OCI-LY7 (cell line): ENCODE data around the gene FBXO2. TPM values are rescaled to one million over a fixed set of nuclear protein-coding genes. Genes with fewer than 3 reads are reported as not detected.

Experiments
- BruUV-seq: library from RNA; stranded (reverse); fragments of 400-500 nt; replicated peaks from 2 replicates; lab custom pipeline; 2021; lab: Mats Ljungman, UMichigan
- CTCF ChIA-PET: fragments of 300-600 bp; sonication (Branson Sonifier 250); formaldehyde crosslinking; loops from one replicate; lab custom pipeline; 2022; ENCODE audit warnings: antibody characterized with exemption; ENCODE audit not compliant: unreplicated experiment; lab: Charles Lee
- POLR2A ChIA-PET: fragments of 300-600 bp; sonication (Branson Sonifier 250); formaldehyde crosslinking; loops from one replicate; lab custom pipeline; 2022; ENCODE audit warnings: antibody characterized with exemption; lab: Charles Lee
- DNase-seq: peaks from one replicate; pipeline ENCODE4 v3.0.0-alpha.2; 2015; ENCODE audit warnings: low spot score
- H2AFZ ChIP-seq: fragments of 200-600 bp; sonication (generic), shearing (Covaris generic); 2 replicates; pipeline ENCODE4 v1.6.1; 2014; ENCODE audit warnings: mild to moderate bottlenecking, antibody characterized with exemption, low read length, moderate library complexity
- H3K27ac ChIP-seq: fragments of 200-600 bp; sonication (generic); 2 replicates; pipeline ENCODE4 v1.5.1; 2014; ENCODE audit warnings: mixed run types, low read depth, mild to moderate bottlenecking, moderate library complexity, low read length, inconsistent platforms; ENCODE audit not compliant: poor library complexity, severe bottlenecking
- H3K36me3 ChIP-seq: fragments of 200-600 bp; sonication (generic); 2 replicates; pipeline ENCODE4 v1.6.1; 2014; ENCODE audit warnings: mild to moderate bottlenecking, antibody characterized with exemption, low read length, moderate library complexity, mixed read lengths; ENCODE audit not compliant: insufficient read depth
- H3K4me1 ChIP-seq: fragments of 200-600 bp; sonication (generic); 2 replicates; pipeline ENCODE4 v1.5.1; 2014; ENCODE audit warnings: mild to moderate bottlenecking, low read length; ENCODE audit not compliant: insufficient read depth, poor library complexity, severe bottlenecking
- H3K4me2 ChIP-seq: fragments of 200-600 bp; sonication (generic); 2 replicates; pipeline ENCODE4 v1.6.1; 2014; ENCODE audit warnings: mild to moderate bottlenecking, low read length
- H3K4me3 ChIP-seq: fragments of 200-600 bp; sonication (generic); 2 replicates; pipeline ENCODE4 v1.5.1; 2014; ENCODE audit warnings: mild to moderate bottlenecking, low read depth, low read length; ENCODE audit not compliant: poor library complexity, severe bottlenecking
- H3K79me2 ChIP-seq: fragments of 200-600 bp; sonication (generic); 2 replicates; pipeline ENCODE4 v1.6.1; 2016; ENCODE audit warnings: low read depth, mild to moderate bottlenecking, low read length, moderate library complexity, mixed read lengths; ENCODE audit not compliant: insufficient read depth
- H3K9me2 ChIP-seq: fragments of 200-600 bp; sonication (generic); 2 replicates; pipeline ENCODE4 v1.6.1; 2016; ENCODE audit warnings: mild to moderate bottlenecking, low read length, mixed read lengths; ENCODE audit not compliant: insufficient read depth
- H3K9me3 ChIP-seq: fragments of 200-600 bp; sonication (generic); 2 replicates; pipeline ENCODE4 v1.6.1; 2014; ENCODE audit warnings: mild to moderate bottlenecking, mixed run types, low read length, mixed read lengths
- H4K20me1 ChIP-seq: fragments of 200-600 bp; sonication (generic); 2 replicates; pipeline ENCODE4 v1.6.1; 2014; ENCODE audit warnings: mild to moderate bottlenecking, antibody characterized with exemption, low read length, moderate library complexity, mixed read lengths; ENCODE audit not compliant: insufficient read depth
- CTCF ChIP-seq: fragments of 200-600 bp; sonication (generic); conservative IDR thresholded peaks from 2 replicates; pipeline ENCODE4 v1.5.1; 2014; ENCODE audit warnings: mild to moderate bottlenecking, antibody characterized with exemption, low read length, moderate library complexity, mixed read lengths
- EZH2phosphoT487 ChIP-seq: fragments of 200-600 bp; sonication (generic); IDR thresholded peaks from 2 replicates; pipeline ENCODE4 v1.6.1; 2018; ENCODE audit warnings: low read depth, borderline replicate concordance, mild to moderate bottlenecking, mixed run types, antibody characterized with exemption, low read length, moderate library complexity, mixed read lengths
- intact Hi-C: fragments of 100-400 bp; cut with micrococcal nuclease; formaldehyde crosslinking; loops from one replicate; pipeline ENCODE4 v1.10.0; 2022; ENCODE audit not compliant: unreplicated experiment
- total RNA-seq, 2 experiments: library from RNA; depleted of rRNA in 1 of 2; stranded (reverse); fragments of >200 nt in 1 of 2; shearing (Covaris generic) in 1 of 2; gene quantifications; 2 replicates each; pipeline ENCODE4 v1.2.3, GENCODE V29; 2014 to 2022

Gene FBXO2
- total RNA-seq, 2 experiments from 2014 or later: 2.7 to 6.1 TPM

DNA sequence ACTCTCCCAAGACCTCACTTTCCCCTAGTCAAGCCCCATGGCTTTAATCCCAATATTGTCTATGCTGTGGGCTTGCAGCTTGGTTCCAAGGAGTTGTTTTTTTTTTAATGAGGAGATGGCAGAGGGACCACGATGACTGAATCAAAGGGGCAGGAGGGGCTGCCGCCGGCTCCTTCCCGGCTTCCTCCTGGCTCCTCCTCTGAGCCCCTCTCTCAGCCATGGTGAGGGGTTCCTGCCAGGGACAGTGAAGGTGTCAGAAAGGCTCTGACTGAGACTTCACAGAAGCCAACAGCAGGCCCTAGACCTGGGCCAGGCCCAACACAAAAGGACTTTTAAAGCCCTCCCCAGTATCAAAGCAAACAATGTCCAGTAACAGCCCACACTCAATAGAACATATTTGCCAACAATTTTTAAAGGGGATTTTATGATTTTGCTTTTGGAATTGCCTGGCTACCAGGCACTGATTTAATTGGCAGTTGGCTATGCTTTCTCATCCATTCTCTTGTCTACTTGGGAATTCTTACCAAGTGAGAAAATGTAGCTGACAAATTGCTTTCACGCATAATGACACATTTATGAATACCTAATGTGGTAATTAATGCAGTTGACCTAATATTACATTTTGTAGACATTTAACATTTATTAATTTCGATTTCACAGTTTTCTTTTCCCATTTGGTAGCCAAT, 54.2 kb downstream of the FBXO2 start:
- Histone ChIP-seq H3K4me2 (no peak overlapping the region), H3K4me3 (no peak overlapping the region), H3K27ac (no peak overlapping the region), H3K4me1 (no peaks in the 10 kb centered on the region), H4K20me1 (no peaks in the 10 kb centered on the region), H3K9me2 (no peaks in the 10 kb centered on the region), H3K9me3 (no peaks in the 10 kb centered on the region), H3K36me3 (no peaks in the 10 kb centered on the region), H3K79me2 (no peaks in the 10 kb centered on the region), H2AFZ (no peak overlapping the region)
- ChIA-PET CTCF (no interaction called here), POLR2A (no interaction called here)
- no peak for DNase-seq
- intact Hi-C loops: no loop called here
- no TSS peak for BruUV-seq
- TF ChIP-seq EZH2phosphoT487 (no peak), CTCF (no peak)

DNA sequence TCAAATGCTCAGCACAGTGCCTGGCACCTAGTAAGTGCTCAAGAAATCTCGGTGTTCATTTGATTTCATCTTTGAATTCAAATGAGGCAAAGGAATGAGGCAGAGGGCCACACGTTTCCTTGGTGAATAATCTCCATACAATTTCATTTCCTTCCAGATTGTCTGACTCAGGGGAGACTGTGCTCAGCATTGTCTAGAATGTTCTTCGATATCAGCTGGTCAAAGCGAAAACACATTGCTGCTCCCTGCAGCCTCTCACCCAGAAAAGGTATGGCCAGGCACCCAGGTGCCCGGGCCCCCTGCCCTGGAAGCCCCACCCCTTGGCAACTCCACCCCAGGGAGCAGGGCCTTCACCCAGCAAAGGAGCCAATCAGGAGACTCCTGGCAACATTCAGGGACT, 55.8 kb downstream of the FBXO2 start:
- no TSS peak for BruUV-seq
- no peak overlapping the region for H3K27ac ChIP-seq
- no peaks in the 10 kb centered on the region for H3K9me3 ChIP-seq
- H3K79me2 ChIP-seq: no peaks in the 10 kb centered on the region
- H3K4me2 ChIP-seq: no peak overlapping the region
- H3K36me3 ChIP-seq: no peaks in the 10 kb centered on the region
- no peaks in the 10 kb centered on the region for H3K9me2 ChIP-seq
- intact Hi-C loops: no loop called here
- TF ChIP-seq EZH2phosphoT487: no peak
- TF ChIP-seq CTCF: no peak
- ChIA-PET CTCF (no interaction called here), POLR2A (no interaction called here)
- no peaks in the 10 kb centered on the region for H3K4me1 ChIP-seq
- no peak for DNase-seq
- no peaks in the 10 kb centered on the region for H4K20me1 ChIP-seq
- H2AFZ ChIP-seq: no peak overlapping the region
- no peak overlapping the region for H3K4me3 ChIP-seq

Other genes starting within 250 kb of the FBXO2 start
- gene DISP3, start 175.3 kb downstream of the FBXO2 start, total RNA-seq (2014; rRNA removed; shearing (Covaris generic)): 0.13 and 1.7 TPM in 2 replicates
- 0.37 and 0.97 TPM in 2 replicates for gene DISP3, start 175.3 kb downstream of the FBXO2 start, total RNA-seq (2022)
- gene FBXO44, start 448 bp upstream of the FBXO2 start, total RNA-seq (2014; rRNA removed; shearing (Covaris generic)): 11.4 and 16.2 TPM in 2 replicates
- 16.4 and 20.8 TPM in 2 replicates for gene FBXO44, start 448 bp upstream of the FBXO2 start, total RNA-seq (2022)
- 0.38 and 0.57 TPM in 2 replicates for gene FBXO6, start 9.8 kb upstream of the FBXO2 start, total RNA-seq (2014; rRNA removed; shearing (Covaris generic))
- 1.4 and 1.7 TPM in 2 replicates for gene FBXO6, start 9.8 kb upstream of the FBXO2 start, total RNA-seq (2022)
- gene MAD2L2, start 26.7 kb upstream of the FBXO2 start, total RNA-seq (2014; rRNA removed; shearing (Covaris generic)): 121 and 144 TPM in 2 replicates
- 89.7 and 97.8 TPM in 2 replicates for gene MAD2L2, start 26.7 kb upstream of the FBXO2 start, total RNA-seq (2022)
- 0.05 and 0.19 TPM in 2 replicates for gene DRAXIN, start 37.3 kb upstream of the FBXO2 start, total RNA-seq (2014; rRNA removed; shearing (Covaris generic))
- 0.11 and 0.15 TPM in 2 replicates for gene DRAXIN, start 37.3 kb upstream of the FBXO2 start, total RNA-seq (2022)
- gene AGTRAP, start 81.7 kb upstream of the FBXO2 start, total RNA-seq (2014; rRNA removed; shearing (Covaris generic)): 20.5 and 40.0 TPM in 2 replicates
- gene AGTRAP, start 81.7 kb upstream of the FBXO2 start, total RNA-seq (2022): 34.7 and 36.1 TPM in 2 replicates
- 4.2 and 8.0 TPM in 2 replicates for gene C1orf167, start 107.8 kb upstream of the FBXO2 start, total RNA-seq (2014; rRNA removed; shearing (Covaris generic))
- 1.7 and 3.9 TPM in 2 replicates for gene C1orf167, start 107.8 kb upstream of the FBXO2 start, total RNA-seq (2022)
- 31.3 and 31.6 TPM in 2 replicates for gene MTHFR, start 151.5 kb upstream of the FBXO2 start, total RNA-seq (2014; rRNA removed; shearing (Covaris generic))
- 54.6 and 58.0 TPM in 2 replicates for gene MTHFR, start 151.5 kb upstream of the FBXO2 start, total RNA-seq (2022)
- 16.1 and 19.7 TPM in 2 replicates for gene CLCN6, start 151.8 kb upstream of the FBXO2 start, total RNA-seq (2014; rRNA removed; shearing (Covaris generic))
- 51.3 and 65.8 TPM in 2 replicates for gene CLCN6, start 151.8 kb upstream of the FBXO2 start, total RNA-seq (2022)
- gene NPPA, start 193.4 kb upstream of the FBXO2 start, total RNA-seq (2014; rRNA removed; shearing (Covaris generic)): not detected in 2 replicates
- not detected in 2 replicates for gene NPPA, start 193.4 kb upstream of the FBXO2 start, total RNA-seq (2022)
- gene NPPB, start 204.5 kb upstream of the FBXO2 start, total RNA-seq (2014; rRNA removed; shearing (Covaris generic)): not detected in 2 replicates
- not detected in 2 replicates for gene NPPB, start 204.5 kb upstream of the FBXO2 start, total RNA-seq (2022)